Kidney epithelial cell (primary cell): ENCODE results near the gene RAB32. TPM values are rescaled to one million over a fixed set of nuclear protein-coding genes. Genes with fewer than 3 reads are reported as not detected.

ENCODE experiments used
- DNase-seq: peaks from one replicate; pipeline ENCODE4 v3.0.0-alpha.2; 2010; ENCODE audit warnings: low read depth
- H3K27me3 ChIP-seq: 2 replicates; pipeline ENCODE4 v1.6.0; 2011; ENCODE audit warnings: low read length; ENCODE audit not compliant: control insufficient read depth, insufficient read depth
- H3K36me3 ChIP-seq: 2 replicates; pipeline ENCODE4 v1.5.1; 2011; ENCODE audit warnings: low read length; ENCODE audit not compliant: control insufficient read depth, insufficient read depth
- H3K4me3 ChIP-seq: 2 replicates; pipeline ENCODE4 v1.5.1; 2011; ENCODE audit warnings: low read depth, mild to moderate bottlenecking, control low read depth, low read length
- CTCF ChIP-seq: IDR thresholded peaks from 2 replicates; pipeline ENCODE4 v1.5.1; 2011; ENCODE audit warnings: mild to moderate bottlenecking, moderate library complexity, low read length, control low read depth, inconsistent platforms; ENCODE audit not compliant: insufficient read depth, poor library complexity, severe bottlenecking
- total RNA-seq: library from RNA; depleted of rRNA; stranded (reverse); fragments of >200 nt; gene quantifications from 2 replicates; pipeline ENCODE4 v1.2.3, GENCODE V29; 2015

The RAB32 gene
- total RNA-seq, result 131 and 146 TPM in 2 replicates

DNA sequence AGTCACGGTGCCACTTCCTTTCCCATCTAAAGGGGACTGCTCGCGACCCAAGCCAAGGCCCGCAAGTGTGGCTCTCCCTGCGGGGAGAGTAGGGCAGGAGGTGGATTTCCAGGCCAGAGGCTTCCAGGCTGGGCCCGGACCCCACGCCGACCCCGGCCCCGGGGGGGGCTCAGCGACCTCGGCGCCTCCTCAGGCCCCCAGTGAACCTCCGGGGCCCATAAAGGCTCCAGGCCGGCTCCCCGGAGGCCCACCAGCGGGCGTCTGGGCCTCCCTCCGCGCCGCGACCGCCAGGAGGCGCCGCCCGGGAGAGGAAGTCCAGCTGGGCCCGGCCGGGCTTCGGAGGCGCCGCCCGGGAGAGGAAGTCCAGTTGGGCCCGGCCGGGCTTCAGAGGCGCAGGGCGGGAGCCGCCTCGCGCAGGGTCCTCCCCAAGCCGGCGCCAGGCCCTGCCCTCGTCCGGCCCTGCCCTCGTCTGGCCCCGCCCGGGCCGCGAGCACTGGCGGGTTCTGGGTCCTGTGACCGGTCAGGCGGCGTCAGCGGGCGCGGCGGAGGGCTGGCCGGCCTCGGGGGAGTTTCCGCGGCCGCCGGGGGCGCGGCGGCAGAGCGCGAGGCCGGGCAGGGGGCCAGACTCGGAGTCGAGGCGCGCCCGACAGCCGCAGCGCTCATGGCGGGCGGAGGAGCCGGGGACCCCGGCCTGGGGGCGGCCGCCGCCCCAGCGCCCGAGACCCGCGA, at the start of gene RAB32:
RAB32 (plus strand) TSS at position 623 of the 729 bp plus-strand sequence; CDS start at position 662, 39 bp downstream.
- DNase-seq, result peak; percentile 59
- TF ChIP-seq CTCF, result peak; percentile 12

DNA sequence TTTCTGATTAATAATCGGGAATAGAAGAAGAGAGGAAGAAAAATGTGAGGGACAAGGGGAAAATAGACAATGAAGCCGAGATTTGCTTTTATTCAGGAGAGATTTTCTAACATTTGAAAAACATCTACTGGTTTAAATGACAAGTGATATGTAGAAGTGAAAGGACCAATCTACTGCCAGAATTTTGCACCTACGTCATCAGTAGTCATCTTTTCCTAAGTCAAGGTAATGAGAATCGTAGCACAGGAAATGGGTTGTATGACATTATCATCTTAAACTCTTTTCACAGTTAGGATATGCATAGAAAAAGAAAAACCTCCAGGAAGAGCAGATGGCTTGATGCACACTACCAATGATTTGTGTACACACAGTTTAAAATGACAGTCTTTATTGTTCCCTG, 45.3 kb upstream of the RAB32 start:
- TF ChIP-seq CTCF, result no peak
- DNase-seq, result no peak
- Histone ChIP-seq H3K4me3 (no peak overlapping the region), H3K27me3 (no peaks in the 10 kb centered on the region), H3K36me3 (no peaks in the 10 kb centered on the region)

More for the DNA sequence above, at the start of gene RAB32:
- Histone ChIP-seq H3K27me3 (no peaks in the 10 kb centered on the region), H3K36me3 (no peaks in the 10 kb centered on the region), H3K4me3 (peak within 1 kb of the TSS; percentile 61)

DNA sequence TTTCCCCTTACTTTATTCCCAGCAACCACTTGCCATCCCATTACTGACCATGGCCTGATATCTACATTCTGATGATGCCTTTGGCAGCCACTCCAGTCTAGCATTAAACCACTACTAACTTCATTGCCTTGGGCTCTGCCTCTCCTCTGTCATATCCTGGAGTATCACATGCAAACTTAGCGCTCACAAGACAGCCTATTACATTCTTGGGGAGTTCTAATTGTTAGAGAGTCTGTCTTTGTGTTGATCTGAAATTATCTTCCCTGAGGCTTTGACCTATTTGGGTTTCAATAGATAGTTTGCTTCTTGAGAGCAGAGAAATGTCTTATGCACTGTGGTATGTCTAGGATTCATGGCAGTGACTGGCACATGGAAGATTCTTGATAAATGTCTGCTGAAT, 40.5 kb upstream of the RAB32 start:
- DNase-seq, result no peak
- no peak for TF ChIP-seq CTCF
- Histone ChIP-seq H3K27me3 (no peaks in the 10 kb centered on the region), H3K36me3 (no peaks in the 10 kb centered on the region), H3K4me3 (no peak overlapping the region)

DNA sequence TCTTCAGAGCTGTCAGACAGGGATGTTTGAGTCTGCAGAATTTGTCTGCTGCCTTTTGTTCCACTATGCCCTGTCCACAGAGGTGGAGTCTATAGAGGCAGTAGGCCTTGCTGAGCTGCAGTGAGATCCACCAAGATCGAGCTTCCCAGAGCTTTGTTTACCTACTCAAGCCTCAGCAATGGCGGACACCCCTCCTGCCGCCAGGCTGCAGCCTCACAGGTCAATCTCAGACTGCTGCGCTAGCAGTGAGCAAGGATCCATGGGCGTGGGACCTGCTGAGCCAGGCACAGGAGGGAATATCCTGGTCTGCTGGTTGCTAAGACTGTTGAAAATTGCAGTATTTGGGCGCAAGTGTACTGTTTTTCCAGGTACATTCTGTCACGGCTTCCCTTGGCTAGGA, 28.4 kb upstream of the RAB32 start:
- H3K27me3 ChIP-seq, result no peaks in the 10 kb centered on the region
- DNase-seq, result no peak
- TF ChIP-seq CTCF, result no peak
- H3K4me3 ChIP-seq, result no peak overlapping the region
- H3K36me3 ChIP-seq, result no peaks in the 10 kb centered on the region

DNA sequence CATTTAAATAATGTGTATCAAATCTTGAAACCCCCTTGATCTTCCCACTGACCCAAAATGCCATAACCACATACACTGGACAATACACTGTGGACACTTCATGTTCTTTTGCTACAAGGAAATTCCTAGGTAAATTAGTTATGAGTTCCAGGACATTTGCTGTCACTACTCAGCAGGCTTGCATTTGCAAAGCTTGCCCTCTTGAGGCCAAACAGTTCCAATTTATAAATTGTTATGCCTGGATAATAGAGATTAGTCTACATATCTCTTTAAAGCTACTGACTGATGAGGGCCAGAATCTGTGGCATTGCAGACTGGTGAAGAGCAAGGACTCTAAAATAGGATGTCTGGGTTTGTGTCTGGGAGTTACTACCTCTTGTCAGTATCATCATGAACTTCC, 17.4 kb upstream of the RAB32 start:
- peak; percentile 18 for TF ChIP-seq CTCF
- DNase-seq, result no peak
- no peaks in the 10 kb centered on the region for H3K27me3 ChIP-seq
- H3K4me3 ChIP-seq, result no peak overlapping the region
- no peaks in the 10 kb centered on the region for H3K36me3 ChIP-seq

DNA sequence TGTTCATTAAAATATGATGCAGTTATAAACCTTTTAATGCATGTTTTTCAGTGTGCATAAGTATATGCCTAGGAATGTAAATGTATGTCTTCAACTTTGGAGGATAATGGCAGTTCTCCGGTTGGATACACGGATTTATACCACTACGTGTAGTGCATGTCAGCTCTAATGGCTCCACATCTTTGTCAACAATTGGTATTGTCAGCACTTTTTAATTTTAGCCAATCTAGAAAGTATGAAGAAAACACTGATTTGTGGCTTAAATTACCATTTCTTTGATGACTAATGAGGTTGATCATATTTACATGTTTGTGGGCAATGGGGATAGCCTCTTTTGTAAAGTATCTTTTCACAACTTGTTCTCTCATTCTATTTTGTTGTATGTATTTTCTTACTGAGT, 10.9 kb upstream of the RAB32 start:
- DNase-seq, result no peak
- Histone ChIP-seq H3K27me3 (no peaks in the 10 kb centered on the region), H3K36me3 (no peaks in the 10 kb centered on the region), H3K4me3 (no peak overlapping the region)
- TF ChIP-seq CTCF, result no peak
